ENCODE results near the gene KRTAP19-5.
"Not testable (repeated sequence)": the region's sequence is repeated elsewhere in the genome, so short reads cannot be mapped to it uniquely, and the experiment has no call there.

The KRTAP19-5 gene

GRCh38 chr21:30502041-30502440 is at the start of gene KRTAP19-5:
KRTAP19-5 (minus strand) TSS chr21:30502141; CDS start chr21:30502090, 51 bp downstream.
- DNase-seq, result no peak

GRCh38 chr21:30541764-30542163 is 39.8 kb upstream of the KRTAP19-5 start, which contains the start of gene KRTAP19-6:
KRTAP19-6 (minus strand) TSS chr21:30541864; CDS start chr21:30541833, 31 bp downstream.
- DNase-seq, result no peak

DNA sequence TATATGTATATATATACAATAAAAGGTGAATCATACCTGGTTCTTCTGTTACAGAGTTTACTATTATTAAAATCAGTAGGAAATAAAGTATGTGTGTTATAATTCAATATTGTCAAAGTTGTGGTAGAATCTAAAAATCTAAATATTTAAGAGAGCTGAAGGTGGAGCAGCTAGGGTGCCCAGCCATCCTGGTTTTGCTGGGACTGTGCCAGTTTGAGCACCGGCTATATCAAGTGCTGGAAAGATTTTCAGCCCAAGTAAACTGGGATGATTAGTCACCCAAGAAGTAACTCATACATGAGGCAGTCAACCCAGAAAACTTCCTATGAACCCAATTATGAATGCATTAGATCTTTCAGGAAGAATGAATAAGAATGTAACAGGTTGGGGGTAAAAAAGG is 16.9 kb upstream of the KRTAP19-5 start:
- no peak for DNase-seq

GRCh38 chr21:30515681-30516080 is 13.7 kb upstream of the KRTAP19-5 start:
- DNase-seq, result no peak

DNA sequence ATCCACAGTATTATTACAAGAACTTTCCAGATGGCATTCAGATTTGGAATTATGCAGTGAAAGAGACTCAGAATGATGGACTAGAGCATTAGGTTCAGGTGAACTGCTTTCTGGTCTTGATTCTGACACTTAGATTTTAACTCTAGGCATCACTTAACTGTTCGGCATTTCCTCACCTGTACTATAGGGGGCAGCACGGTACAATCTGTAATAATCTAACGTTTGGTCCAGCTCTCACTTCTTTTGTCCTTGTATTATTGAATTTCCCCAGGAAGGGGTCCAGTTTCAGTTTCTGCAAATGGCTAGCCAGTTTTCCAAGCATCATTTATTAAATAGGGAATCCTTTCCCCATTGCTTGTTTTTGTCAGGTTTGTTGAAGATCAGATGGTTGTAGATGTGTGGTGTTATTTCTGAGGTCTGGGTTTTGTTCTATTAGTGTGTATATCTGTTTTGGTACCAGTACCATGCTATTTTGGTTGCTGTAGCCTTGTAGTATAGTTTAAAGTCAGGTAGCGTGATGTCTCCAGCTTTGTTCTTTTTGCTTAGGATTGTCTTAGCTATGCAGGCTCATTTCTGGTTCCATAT is 3.8 kb upstream of the KRTAP19-5 start:
- not testable (repeated sequence) for DNase-seq

GRCh38 chr21:30497065-30497464 is 4.9 kb downstream of the KRTAP19-5 start, which contains the start of gene KRTAP19-4:
KRTAP19-4 (minus strand) TSS chr21:30497165; CDS start chr21:30497110, 55 bp downstream.
- no peak for DNase-seq

DNA sequence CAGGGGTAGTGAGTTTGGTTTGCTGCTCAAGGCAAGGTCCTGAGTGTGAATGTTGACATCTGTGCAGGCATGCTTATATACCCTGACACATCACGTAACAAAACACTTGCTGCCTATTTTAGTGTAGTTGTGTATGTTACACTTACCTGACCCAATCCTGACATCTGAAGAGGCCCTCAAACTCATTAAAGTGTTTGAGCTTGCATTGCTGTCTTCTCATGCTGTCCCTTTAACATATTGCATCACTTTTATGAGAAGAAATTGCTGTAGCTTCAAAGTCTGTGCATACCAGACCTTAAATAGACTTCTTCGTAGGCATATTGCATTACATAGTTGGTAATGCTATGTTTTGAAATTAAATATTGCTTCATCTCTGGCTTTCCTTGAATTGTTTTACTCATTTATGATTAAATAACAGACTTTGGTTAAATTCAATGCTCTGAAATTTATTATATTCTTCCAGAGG is 9.9 kb downstream of the KRTAP19-5 start, which contains the start of gene KRTAP19-3:
Gene KRTAP19-3, minus strand, starts transcription at position 51 of the 466 bp plus-strand sequence. CDS start 56 bp downstream, outside the sequence.
- DNase-seq, result no peak

DNA sequence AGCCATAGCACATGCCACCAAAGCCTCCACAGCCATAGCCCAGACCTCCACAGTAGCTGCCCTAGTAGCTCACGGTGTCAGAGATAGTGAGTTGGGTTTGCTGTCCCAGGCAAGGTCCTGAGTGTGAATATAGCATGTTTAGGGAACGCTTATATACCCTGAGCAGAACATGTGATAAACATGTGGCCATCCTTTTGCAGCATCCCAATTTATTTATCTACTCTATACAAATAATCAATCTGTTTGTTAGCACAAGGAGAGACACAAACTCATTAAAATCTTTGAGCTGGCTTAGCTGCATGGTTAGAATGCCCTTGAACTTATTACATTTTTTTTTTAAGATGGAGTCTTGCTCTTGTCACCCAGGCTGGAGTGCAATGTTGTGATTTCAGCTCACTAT is 14.6 kb downstream of the KRTAP19-5 start, which contains the start of gene KRTAP19-2:
Gene KRTAP19-2, minus strand, starts transcription at position 101 of the 400 bp plus-strand sequence. Its CDS starts 88 bp downstream, at position 13.
- DNase-seq, result no peak

GRCh38 chr21:30486180-30486579 is 15.8 kb downstream of the KRTAP19-5 start:
- no peak for DNase-seq

- DNase-seq, result no peak
Measured at GRCh38 chr21:30482130-30482529, 19.8 kb downstream of the KRTAP19-5 start.

GRCh38 chr21:30480145-30480544 is 21.8 kb downstream of the KRTAP19-5 start, which contains the start of gene KRTAP19-1:
KRTAP19-1 (minus strand) TSS chr21:30480367; CDS start chr21:30480317, 50 bp downstream.
- no peak for DNase-seq

- DNase-seq, result no peak
Measured at GRCh38 chr21:30479259-30479658, 22.7 kb downstream of the KRTAP19-5 start.

GRCh38 chr21:30478004-30478403 is 23.9 kb downstream of the KRTAP19-5 start:
- no peak for DNase-seq

- no peak for DNase-seq
Measured at GRCh38 chr21:30468900-30469714, 32.8 kb downstream of the KRTAP19-5 start.

DNA sequence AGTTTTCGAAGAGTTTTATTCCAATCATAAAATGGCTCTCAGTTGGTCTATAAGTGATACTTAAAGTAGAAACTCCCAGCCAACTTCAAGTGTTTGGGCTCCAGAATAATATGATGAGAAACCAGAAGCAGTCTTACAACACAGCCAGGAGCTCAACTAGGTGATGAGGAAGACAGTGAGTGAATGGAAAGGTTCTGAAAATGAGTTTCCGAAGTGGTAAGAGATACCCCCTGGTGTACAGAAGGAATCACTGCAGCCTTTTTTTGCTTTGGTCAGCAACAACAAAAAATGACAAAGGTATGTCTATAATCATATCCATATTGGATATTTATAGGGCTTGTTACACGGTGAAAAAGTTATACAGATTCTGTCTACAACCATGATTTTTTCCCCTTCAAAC is 38.2 kb downstream of the KRTAP19-5 start:
- no peak for DNase-seq

All from amygdala (tissue), 56 donors.